Endothelial cell of umbilical vein (primary cell): Measurements from ENCODE around the gene NKTR. TPM values are rescaled to one million over a fixed set of nuclear protein-coding genes. Genes with fewer than 3 reads are reported as not detected.
A peak's percentile ranks its signal among the peaks of the same experiment; 100 is the strongest.

Experiments
- BruUV-seq: library from RNA; stranded (reverse); fragments of 400-500 nt; replicated peaks from 2 replicates; lab custom pipeline; 2021; lab: Mats Ljungman, UMichigan
- CTCF ChIA-PET: fragments of 300-600, 350-600 bp; sonication (Branson Sonifier 250); formaldehyde crosslinking; loops from one replicate; lab custom pipeline; 2021; ENCODE audit warnings: antibody characterized with exemption, inconsistent platforms; lab: Charles Lee
- POLR2A ChIA-PET: fragments of 300-600, 350-600 bp; sonication (Branson Sonifier 250); formaldehyde crosslinking; loops from one replicate; lab custom pipeline; 2021; ENCODE audit warnings: antibody characterized with exemption, inconsistent platforms; lab: Charles Lee
- DNase-seq: peaks from one replicate; pipeline ENCODE4 v3.0.0-alpha.2; 2011; ENCODE audit warnings: low read depth, low spot score
- FAIRE-seq: peaks from 2 replicates; lab custom pipeline; 2011; peaks lifted over from hg19 to GRCh38; lab: Jason Lieb, UNC
- H2AFZ ChIP-seq: 2 replicates; pipeline ENCODE4 v1.6.0; 2012; ENCODE audit warnings: low read depth, low read length, control low read depth, inconsistent platforms
- H3K27ac ChIP-seq: 2 replicates; pipeline ENCODE4 v1.5.1; 2011; ENCODE audit warnings: low read depth, mild to moderate bottlenecking, control low read depth, low read length, moderate library complexity; ENCODE audit not compliant: insufficient read depth
- H3K27me3 ChIP-seq, 2 experiments: 2 replicates each; pipeline versions ENCODE4 v1.6.0 to v1.6.1; 2011; ENCODE audit warnings: low read length in 2 of 2, mixed read lengths in 1 of 2; ENCODE audit not compliant: control insufficient read depth in 2 of 2, insufficient read depth in 2 of 2
- H3K36me3 ChIP-seq, 2 experiments: 2 replicates in 1 of 2; 3 replicates in 1 of 2; pipeline ENCODE4 v1.5.1; 2011; ENCODE audit warnings: low read length in 2 of 2, mild to moderate bottlenecking in 1 of 2, moderate library complexity in 1 of 2; ENCODE audit not compliant: control insufficient read depth in 2 of 2, insufficient read depth in 2 of 2; ENCODE audit errors: extremely low read depth in 1 of 2
- H3K4me1 ChIP-seq: 3 replicates; pipeline ENCODE4 v1.5.1; 2011; ENCODE audit warnings: mild to moderate bottlenecking, low read length; ENCODE audit not compliant: control insufficient read depth, insufficient read depth; ENCODE audit errors: extremely low read depth
- H3K4me2 ChIP-seq: 2 replicates; pipeline ENCODE4 v1.6.1; 2011; ENCODE audit warnings: low read length, control low read depth, mixed read lengths; ENCODE audit not compliant: insufficient read depth
- H3K4me3 ChIP-seq, 3 experiments: fragments of 200-600 bp in 1 of 3; sonication (generic), shearing (Covaris generic) in 1 of 3; replicated peaks in 1 of 3; 2 replicates each; pipeline ENCODE4 v1.5.1; 2011 to 2016; ENCODE audit warnings: control low read depth in 3 of 3, low read length in 3 of 3, mild to moderate bottlenecking in 2 of 3, inconsistent platforms in 1 of 3, low read depth in 1 of 3, moderate library complexity in 1 of 3; ENCODE audit not compliant: insufficient read depth in 1 of 3
- H3K79me2 ChIP-seq: 2 replicates; pipeline ENCODE4 v1.6.0; 2012; ENCODE audit warnings: low read length, inconsistent platforms; ENCODE audit not compliant: control insufficient read depth, insufficient read depth
- H3K9ac ChIP-seq: replicated peaks from 2 replicates; pipeline ENCODE3; 2011; ENCODE audit warnings: low read length, control low read depth; ENCODE audit not compliant: insufficient read depth; ENCODE audit errors: extremely low read depth
- H3K9me1 ChIP-seq: replicated peaks from 3 replicates; pipeline ENCODE4 v1.6.0; 2011; ENCODE audit warnings: mild to moderate bottlenecking, low read length; ENCODE audit not compliant: control insufficient read depth, insufficient read depth; ENCODE audit errors: extremely low read depth
- H3K9me3 ChIP-seq: replicated peaks from 2 replicates; pipeline ENCODE4 v1.5.1; 2012; ENCODE audit warnings: low read length, inconsistent platforms; ENCODE audit not compliant: control insufficient read depth, insufficient read depth
- H4K20me1 ChIP-seq: replicated peaks from 2 replicates; pipeline ENCODE3; 2011; ENCODE audit warnings: mild to moderate bottlenecking, low read length; ENCODE audit not compliant: control insufficient read depth, insufficient read depth; ENCODE audit errors: extremely low read depth
- CTCF ChIP-seq, 2 donors: IDR thresholded peaks; 1 replicate in 1 of 2; 2 replicates in 1 of 2; pipeline ENCODE4 v1.5.1; 2011; ENCODE audit warnings: low read length in 2 of 2, mild to moderate bottlenecking in 2 of 2, moderate library complexity in 2 of 2, control low read depth in 1 of 2, inconsistent platforms in 1 of 2, low read depth in 1 of 2; ENCODE audit not compliant: insufficient read depth in 1 of 2; ENCODE audit errors: extremely low read depth in 1 of 2
- FOS ChIP-seq: IDR thresholded peaks from 2 replicates; pipeline ENCODE4 v1.6.1; 2011; ENCODE audit warnings: mild to moderate bottlenecking, low read length, moderate library complexity, borderline replicate concordance; ENCODE audit not compliant: insufficient read depth
- GATA2 ChIP-seq: IDR thresholded peaks from 2 replicates; pipeline ENCODE4 v1.7.0; 2011; ENCODE audit warnings: low read depth, mild to moderate bottlenecking, moderate library complexity, mixed read lengths, low read length; ENCODE audit not compliant: insufficient read length, insufficient read depth
- JUN ChIP-seq: IDR thresholded peaks from 2 replicates; pipeline ENCODE4 v1.6.1; 2011; ENCODE audit warnings: borderline replicate concordance, low read depth; ENCODE audit not compliant: insufficient read length, insufficient read depth
- MAX ChIP-seq: IDR thresholded peaks from 2 replicates; pipeline ENCODE4 v1.6.1; 2011; ENCODE audit not compliant: insufficient read depth, insufficient read length
- POLR2A ChIP-seq: IDR thresholded peaks from 2 replicates; pipeline ENCODE4 v1.6.1; 2012; ENCODE audit warnings: low read depth, mild to moderate bottlenecking, control low read depth, low read length
- dilution Hi-C: fragments of 300-500 bp; cut with MboI; formaldehyde crosslinking; loops from one replicate; pipeline ENCODE4 v1.15.0; 2019; ENCODE audit warnings: low sequenced_read_pairs; ENCODE audit not compliant: extremely low pct_ligation_motif_present
- intact Hi-C: fragments of 100-400 bp; cut with micrococcal nuclease; formaldehyde crosslinking; loops from one replicate; pipeline ENCODE4 v1.10.0; 2022
- polyA plus RNA-seq, 4 experiments: library from polyadenylated mRNA; depleted of rRNA in 3 of 4; stranded (reverse) in 3 of 4; unstranded in 1 of 4; fragments of >200 nt; gene quantifications; 2 replicates each; pipeline versions ENCODE4 v1.2.1 to v1.2.3, GENCODE V29; 2011 to 2012; ENCODE audit warnings: missing spikeins in 1 of 4
- total RNA-seq: library from RNA; stranded (reverse); gene quantifications from 2 replicates; pipeline ENCODE4 v1.2.3, GENCODE V29; 2021

The NKTR gene
- total and polyA plus RNA-seq, 2 donors (not counting 3 experiments of a cell fraction or from before 2014, with no cell fraction given), result 27.4 to 99.0 TPM

- DNase-seq (peak; percentile 36), FAIRE-seq (peak; percentile 26)
- TF ChIP-seq CTCF (IDR thresholded peaks at IDR 0.05; ENCODE audit: extremely low read depth in 1 of 2, insufficient read depth in 1 of 2, low read depth in 1 of 2, low read length in 2 of 2), result peak in 1 of 2 donors; percentile 9
- TF ChIP-seq FOS, result no peak
- H3K4me2 ChIP-seq, result no peak overlapping the region
- no TSS peak for BruUV-seq
- no peak overlapping the region for H3K9ac ChIP-seq
- no peaks in the 10 kb centered on the region for H3K9me1 ChIP-seq
- H2AFZ ChIP-seq, result no peak overlapping the region
- POLR2A ChIA-PET, result interaction anchor here (1.0 kb wide), 2 partner anchors 13 to 23 kb away, joined by 3 to 4 read pairs; partner anchors contain the start of gene NKTR
- no peak overlapping the region for H3K4me3 ChIP-seq
- H3K36me3 ChIP-seq, result peaks cover 0 to 3% of the 10 kb centered on the region in 2 experiments
- no peak overlapping the region for H3K27ac ChIP-seq
- peaks cover 85% of the 10 kb centered on the region for H3K79me2 ChIP-seq
- peaks cover 5% of the 10 kb centered on the region for H4K20me1 ChIP-seq
- no peaks in the 10 kb centered on the region for H3K9me3 ChIP-seq
- H3K4me1 ChIP-seq, result peaks cover 32% of the 10 kb centered on the region
- no peaks in the 10 kb centered on the region for H3K27me3 ChIP-seq
- intact Hi-C loops, result loop anchor here (2.0 kb wide), 1 partner anchor 41 kb away; no protein-coding TSS in a partner anchor
- dilution Hi-C loops, result no loop called here
- CTCF ChIA-PET, result interaction anchor here (0.6 to 2.6 kb wide), 18 partner anchors 7 to 209 kb away, joined by 3 to 28 read pairs (median 5); partner anchors contain the start of genes NKTR and SS18L2
Measured at GRCh38 chr3:42613462-42613861, 13.0 kb downstream of the NKTR start.

GRCh38 chr3:42631620-42632019 lies 31.1 kb downstream of the NKTR start:
- Histone ChIP-seq H3K9me1 (no peaks in the 10 kb centered on the region), H2AFZ (no peak overlapping the region), H3K36me3 (peaks cover 16 to 37% of the 10 kb centered on the region in 2 experiments), H3K9me3 (no peaks in the 10 kb centered on the region), H3K9ac (no peak overlapping the region), H3K79me2 (no peaks in the 10 kb centered on the region), H3K27ac (no peak overlapping the region), H3K4me1 (no peaks in the 10 kb centered on the region), H3K4me2 (no peak overlapping the region), H3K4me3 (no peak overlapping the region), H3K27me3 (no peaks in the 10 kb centered on the region), H4K20me1 (no peaks in the 10 kb centered on the region)
- BruUV-seq, result no TSS peak
- FAIRE-seq (no peak), DNase-seq (no peak)
- CTCF ChIA-PET, result interaction anchor here (1.2 kb wide), 1 partner anchor 11 kb away, joined by 4 read pairs; no protein-coding TSS in a partner anchor
- intact Hi-C loops (no loop called here), dilution Hi-C loops (no loop called here)
- POLR2A ChIA-PET, result no interaction called here
- TF ChIP-seq MAX (no peak), CTCF (IDR thresholded peaks at IDR 0.05; ENCODE audit: extremely low read depth in 1 of 2, insufficient read depth in 1 of 2, low read depth in 1 of 2, low read length in 2 of 2) (no peak), GATA2 (no peak), POLR2A (no peak), JUN (no peak)
